Central memory CD8-positive, alpha-beta T cell (primary cell): ENCODE results near the gene DLG1.

Experiments
- ATAC-seq: fragments of 150-1000 bp; cut with Tn5 transposase; replicated peaks from 2 replicates; pipeline ENCODE4 v1.10.0; 2022; ENCODE audit warnings: mild to moderate bottlenecking, moderate FRiP score, moderate number of reproducible peaks; ENCODE audit not compliant: poor library complexity, severe bottlenecking; ENCODE audit errors: extremely low read depth
- DNase-seq, 2 donors: peaks; one replicate each; pipeline ENCODE4 v3.0.0; 2021; ENCODE audit warnings: low spot score in 2 of 2
- H3K27ac Mint-ChIP-seq: one replicate; pipeline ENCODE4 v1.8.0; 2022; ENCODE audit warnings: low read depth, mild to moderate bottlenecking, moderate library complexity, mixed read lengths
- H3K27me3 Mint-ChIP-seq: one replicate; pipeline ENCODE4 v1.8.0; 2022; ENCODE audit warnings: mixed read lengths
- H3K36me3 Mint-ChIP-seq: one replicate; pipeline ENCODE4 v1.8.0; 2022; ENCODE audit warnings: mild to moderate bottlenecking, moderate library complexity, mixed read lengths; ENCODE audit not compliant: insufficient read depth
- H3K4me1 Mint-ChIP-seq: one replicate; pipeline ENCODE4 v1.8.0; 2022; ENCODE audit warnings: mixed read lengths
- H3K4me3 Mint-ChIP-seq: one replicate; pipeline ENCODE4 v1.8.0; 2022; ENCODE audit warnings: mild to moderate bottlenecking, moderate library complexity, mixed read lengths
- H3K9me3 Mint-ChIP-seq: one replicate; pipeline ENCODE4 v1.8.0; 2022; ENCODE audit warnings: mixed read lengths

The DLG1 gene

DNA sequence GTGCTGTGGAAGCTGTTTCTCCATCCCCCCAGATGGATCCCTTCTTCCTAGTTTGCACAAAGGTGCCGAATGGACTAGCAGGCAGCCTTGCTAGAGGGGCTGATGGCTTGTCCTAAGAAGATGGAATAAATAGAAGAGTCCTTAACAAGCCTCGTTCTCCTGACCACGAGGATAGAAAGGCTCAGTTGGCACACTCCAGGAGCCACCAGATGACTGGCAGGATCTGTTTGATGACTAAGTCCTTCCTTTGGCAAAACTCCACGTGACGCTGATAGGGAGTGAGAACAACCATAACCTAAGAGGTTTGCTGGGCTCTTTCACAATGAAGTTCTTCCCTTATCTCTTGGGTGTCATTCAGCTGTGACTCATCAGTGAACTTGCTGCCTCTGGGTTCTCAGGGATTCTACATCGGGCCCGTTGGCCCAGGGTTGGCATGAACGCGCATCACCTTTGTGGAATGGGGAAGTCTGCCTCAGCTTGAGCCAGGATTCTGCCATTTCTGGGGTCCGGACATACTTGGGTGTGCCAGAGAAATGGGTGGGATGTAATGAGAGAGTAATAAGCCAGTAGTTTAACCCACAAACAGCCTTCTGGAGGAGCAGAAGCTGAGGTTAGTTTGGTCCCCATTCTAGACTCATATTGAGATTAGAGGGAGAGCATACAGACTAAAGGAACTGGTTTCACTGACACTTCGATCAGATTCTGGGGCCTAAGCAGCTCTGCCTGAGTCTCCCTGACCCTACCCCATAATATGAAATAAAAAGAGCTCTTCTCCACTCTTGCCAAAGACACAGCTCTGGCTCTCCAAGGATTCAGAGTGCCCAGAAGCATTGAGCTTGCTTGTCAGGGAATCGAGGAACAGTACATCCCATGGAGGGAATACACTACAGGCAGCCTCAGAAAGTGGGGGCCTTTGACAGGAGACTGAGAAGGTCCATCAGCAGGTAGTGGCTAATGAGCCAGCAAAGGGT lies 266.8 kb downstream of the DLG1 start:
- Mint-ChIP-seq H3K27me3 (no peaks in the 10 kb centered on the region), H3K27ac (no peak overlapping the region), H3K36me3 (peaks cover 3% of the 10 kb centered on the region), H3K4me3 (peak overlapping the region; percentile 31), H3K4me1 (no peaks in the 10 kb centered on the region), H3K9me3 (no peaks in the 10 kb centered on the region)
- DNase-seq (no peak), ATAC-seq (no peak)

DNA sequence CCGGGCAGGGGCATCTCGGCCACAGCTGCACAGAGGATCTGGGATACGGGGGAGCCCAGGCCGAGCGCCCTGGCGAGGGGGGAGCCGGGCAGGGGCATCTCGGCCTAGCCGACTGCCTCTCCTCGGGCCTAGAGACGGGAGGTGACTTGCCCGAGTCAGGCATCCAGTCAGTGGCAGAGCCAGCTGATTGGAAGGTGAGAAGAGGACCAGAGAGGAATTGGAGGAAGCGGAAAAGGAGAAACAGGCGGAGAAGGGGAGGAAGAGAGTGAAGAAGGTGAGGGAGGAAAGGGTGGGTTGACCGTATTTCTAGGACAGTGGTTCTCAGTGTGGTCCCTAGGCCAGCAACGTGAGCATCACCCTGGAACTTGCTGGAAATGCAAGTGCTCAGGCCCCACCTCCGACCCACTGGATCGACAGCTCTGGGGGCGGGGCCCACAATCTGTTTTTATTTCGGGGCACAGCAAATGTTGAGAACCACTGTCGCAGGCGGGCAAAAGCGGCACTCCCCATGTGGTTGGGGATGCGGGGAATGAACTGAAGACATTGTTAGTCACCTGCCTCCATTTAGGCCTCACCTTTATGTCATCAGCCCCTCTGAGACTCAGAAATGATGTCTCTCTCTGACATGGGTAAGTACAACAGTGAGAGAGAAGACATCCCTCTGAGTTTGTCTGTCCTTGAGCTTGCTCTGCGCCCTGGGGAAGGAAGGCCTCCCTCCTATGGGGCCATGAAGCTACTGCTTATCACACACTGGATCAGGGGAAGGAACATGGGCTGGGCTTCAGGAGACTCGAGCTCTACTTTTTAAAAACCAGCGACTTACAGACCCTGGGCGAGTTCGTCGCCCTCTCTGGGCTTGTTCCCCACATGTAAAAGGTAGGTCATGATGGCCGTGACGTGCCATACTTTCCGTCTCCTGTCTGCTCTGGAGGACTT lies 267.8 kb downstream of the DLG1 start:
- H3K4me3 Mint-ChIP-seq, result peak overlapping the region; percentile 31
- ATAC-seq (no peak), DNase-seq (no peak)
- H3K36me3 Mint-ChIP-seq, result peaks cover 3% of the 10 kb centered on the region
- no peak overlapping the region for H3K27ac Mint-ChIP-seq
- no peaks in the 10 kb centered on the region for H3K4me1 Mint-ChIP-seq
- H3K9me3 Mint-ChIP-seq, result no peaks in the 10 kb centered on the region
- H3K27me3 Mint-ChIP-seq, result no peaks in the 10 kb centered on the region

DNA sequence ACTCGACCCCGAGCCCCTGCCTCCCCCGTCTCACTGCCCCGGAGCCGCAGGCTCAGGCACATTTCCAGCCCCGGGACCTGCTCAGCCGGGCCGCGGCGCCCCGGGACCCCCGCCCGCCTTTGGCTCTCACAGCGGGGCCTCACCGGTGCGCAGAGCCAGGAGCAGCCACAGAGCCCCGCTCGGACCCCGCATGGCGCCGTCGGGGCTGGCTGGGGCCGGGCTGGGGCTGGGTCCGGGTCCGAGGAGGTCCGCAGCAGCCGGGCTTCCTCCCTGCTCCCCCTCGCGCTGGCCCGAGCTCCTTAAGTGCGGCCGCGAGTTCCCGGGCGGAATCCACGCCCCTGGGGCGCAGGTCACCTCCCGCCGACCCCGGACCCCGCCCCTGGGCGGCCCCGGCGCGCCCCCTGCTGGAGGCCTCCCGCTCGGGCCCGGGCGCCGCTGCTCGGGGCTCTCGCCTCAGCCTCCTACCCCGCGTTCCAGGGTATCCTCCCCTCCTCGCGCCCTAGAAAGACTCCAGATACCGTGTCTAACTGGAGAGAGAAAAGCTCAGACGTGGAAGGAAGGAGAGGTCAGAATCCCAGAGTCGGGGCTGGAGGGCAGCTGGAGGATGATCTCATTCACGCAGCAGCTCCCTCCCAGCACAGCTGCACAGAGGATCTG lies 268.8 kb downstream of the DLG1 start, which contains the start of gene MELTF:
Gene MELTF, minus strand, starts transcription at position 307 of the 657 bp plus-strand sequence. Its CDS starts 115 bp downstream, at position 192.
- no peaks in the 10 kb centered on the region for H3K9me3 Mint-ChIP-seq
- ATAC-seq (peak; percentile 82), DNase-seq (peak; percentile 36 to 60)
- no peaks in the 10 kb centered on the region for H3K36me3 Mint-ChIP-seq
- peak within 1 kb of the TSS; percentile 78 for H3K4me3 Mint-ChIP-seq
- H3K27ac Mint-ChIP-seq, result no peak within 1 kb of the TSS
- no peaks in the 10 kb centered on the region for H3K27me3 Mint-ChIP-seq
- H3K4me1 Mint-ChIP-seq, result no peaks in the 10 kb centered on the region

DNA sequence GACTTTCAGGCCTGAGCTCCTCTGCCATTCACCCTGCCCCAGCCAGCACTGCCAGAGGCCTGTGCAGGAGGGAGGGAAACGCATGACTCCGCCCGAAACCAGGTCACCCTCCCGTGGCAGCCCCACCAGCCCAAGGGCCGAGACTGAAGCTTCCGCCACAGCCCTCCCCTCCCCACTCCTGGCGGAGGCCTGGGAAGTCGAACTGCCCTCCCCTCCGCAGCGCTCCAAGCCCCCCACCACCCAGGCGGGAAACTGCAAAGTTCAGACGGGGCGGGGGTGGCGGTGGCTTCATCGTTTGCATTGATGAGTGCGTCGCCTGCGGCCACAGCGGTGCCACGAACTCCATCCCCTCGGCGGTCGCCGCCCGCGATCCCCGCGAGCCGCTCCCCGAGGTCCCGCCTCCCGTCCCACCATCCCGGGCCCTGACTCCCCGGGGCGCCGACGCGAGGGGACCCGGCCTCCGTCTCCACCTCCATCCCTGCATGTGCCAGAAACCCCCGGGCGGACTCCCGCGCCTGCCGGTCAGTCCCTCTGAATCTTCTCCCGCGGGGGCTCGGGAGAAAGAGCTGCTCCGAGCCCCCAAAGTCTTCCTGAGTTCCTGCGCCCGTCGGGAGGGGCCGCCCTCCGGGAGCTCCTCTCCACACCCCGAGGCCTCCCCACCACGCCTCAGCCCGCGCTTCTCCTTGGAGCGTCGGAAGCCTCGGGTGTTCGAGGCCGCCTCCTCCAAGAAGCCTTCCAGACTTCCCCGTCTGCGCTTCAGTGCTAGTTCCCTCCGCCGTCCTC lies 269.5 kb downstream of the DLG1 start:
- peak overlapping the region; percentile 78 for H3K4me3 Mint-ChIP-seq
- H3K27me3 Mint-ChIP-seq, result no peaks in the 10 kb centered on the region
- H3K27ac Mint-ChIP-seq, result no peak overlapping the region
- H3K36me3 Mint-ChIP-seq, result no peaks in the 10 kb centered on the region
- H3K9me3 Mint-ChIP-seq, result no peaks in the 10 kb centered on the region
- peak; percentile 15 for ATAC-seq
- no peak for DNase-seq
- no peaks in the 10 kb centered on the region for H3K4me1 Mint-ChIP-seq

DNA sequence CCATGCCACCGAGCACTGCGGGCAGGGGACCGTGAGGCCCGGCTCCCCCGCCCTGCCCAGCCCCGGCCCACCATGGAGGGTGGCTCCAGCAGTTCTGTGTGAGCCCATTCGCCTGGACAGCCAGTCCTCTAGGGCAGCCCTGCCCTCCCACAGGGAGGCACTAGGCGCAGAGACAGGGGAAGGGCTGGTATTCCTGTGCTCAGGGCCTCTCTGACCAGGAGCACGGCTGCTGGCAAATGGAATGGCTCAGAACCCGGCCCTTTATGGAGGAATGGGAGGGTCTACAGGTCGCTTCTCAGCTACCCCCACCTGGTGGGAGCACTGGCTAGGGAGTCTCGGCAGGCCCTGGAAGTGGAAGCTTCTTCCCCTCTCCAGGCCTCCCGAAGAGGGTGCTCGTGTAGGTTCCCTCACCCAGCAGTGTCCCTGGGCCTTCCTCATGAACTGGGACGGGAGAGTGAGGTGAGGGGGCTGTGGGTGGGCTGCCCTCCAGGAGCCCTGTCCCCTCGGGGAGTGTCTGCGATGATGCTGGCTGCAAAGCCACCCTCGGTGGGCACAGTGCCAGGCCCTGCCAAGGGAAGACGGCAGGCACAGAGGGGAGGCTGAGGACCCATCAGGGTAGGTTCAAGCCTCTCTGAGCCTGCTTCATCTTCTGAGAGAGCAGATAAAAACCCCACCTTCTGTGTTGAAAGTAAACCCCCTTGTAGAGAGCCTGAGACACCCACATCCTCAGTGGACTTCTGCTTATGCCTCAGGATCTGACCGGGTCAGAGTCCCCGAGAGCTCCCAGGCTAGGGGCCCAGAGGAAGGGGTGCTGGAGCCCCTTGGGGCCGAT lies 270.3 kb downstream of the DLG1 start:
- no peak overlapping the region for H3K27ac Mint-ChIP-seq
- ATAC-seq (no peak), DNase-seq (no peak)
- H3K4me1 Mint-ChIP-seq, result peaks cover 5% of the 10 kb centered on the region
- H3K4me3 Mint-ChIP-seq, result peak overlapping the region; percentile 78
- H3K27me3 Mint-ChIP-seq, result no peaks in the 10 kb centered on the region
- H3K9me3 Mint-ChIP-seq, result no peaks in the 10 kb centered on the region
- peaks cover 3% of the 10 kb centered on the region for H3K36me3 Mint-ChIP-seq

DNA sequence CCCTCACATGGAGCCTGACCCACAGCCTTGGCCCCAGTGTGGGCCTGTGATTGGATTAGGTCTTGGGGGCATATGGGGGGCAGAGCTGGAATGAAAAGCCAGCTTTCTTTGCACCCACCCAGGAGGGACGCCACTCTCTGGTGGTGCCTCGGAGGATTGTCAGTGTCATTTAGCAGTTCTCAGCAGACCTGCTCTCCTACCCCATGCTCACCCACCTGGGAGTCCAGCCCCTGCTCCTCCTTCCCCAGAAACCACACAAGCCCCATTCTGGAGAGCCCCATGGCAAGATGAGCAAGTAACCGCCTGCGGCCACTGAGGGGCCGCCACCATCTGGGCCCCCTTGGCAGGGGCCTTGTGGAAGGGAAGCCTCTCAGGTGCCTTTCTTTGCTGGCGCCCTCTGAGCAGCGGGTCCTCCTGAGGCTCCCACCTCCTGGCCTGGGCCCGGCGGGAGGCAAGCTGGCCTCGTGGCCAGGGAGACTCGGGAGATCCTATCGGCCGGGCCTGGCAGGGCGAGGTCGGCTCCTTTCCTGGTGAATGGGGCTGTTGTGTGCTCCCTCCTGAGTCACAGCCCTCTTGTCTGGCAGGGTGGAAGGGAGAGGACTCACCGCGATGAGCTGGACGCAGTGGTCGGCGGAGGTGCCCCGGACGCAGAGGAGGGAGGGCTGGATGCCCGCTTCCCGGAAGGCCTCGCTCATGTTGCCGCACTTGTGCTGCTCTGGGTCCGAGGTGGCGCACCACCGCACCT lies 271.1 kb downstream of the DLG1 start:
- Mint-ChIP-seq H3K4me1 (peaks cover 6% of the 10 kb centered on the region), H3K27me3 (no peaks in the 10 kb centered on the region), H3K9me3 (no peaks in the 10 kb centered on the region), H3K27ac (no peak overlapping the region), H3K4me3 (no peak overlapping the region), H3K36me3 (peaks cover 3% of the 10 kb centered on the region)
- DNase-seq, result no peak
- no peak for ATAC-seq

DNA sequence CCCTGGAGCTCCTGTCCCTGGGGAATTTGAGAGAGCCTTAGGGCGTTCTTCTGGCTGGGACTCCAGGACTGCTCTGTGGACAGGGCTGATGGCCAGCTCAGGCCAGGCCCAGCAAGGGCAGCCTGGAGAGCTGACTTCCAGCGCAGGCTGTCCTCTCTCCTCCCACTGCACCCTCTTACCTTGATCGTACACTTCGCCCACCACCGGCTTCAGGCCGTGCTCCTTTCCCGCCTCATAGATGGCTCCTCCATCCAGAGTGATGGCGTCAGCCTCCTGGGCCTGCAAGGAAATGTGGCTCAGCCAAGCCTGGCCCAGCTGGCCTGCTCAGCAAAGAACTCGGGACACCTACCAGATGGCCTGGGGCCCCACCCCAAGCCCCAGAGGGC lies 271.9 kb downstream of the DLG1 start:
- Mint-ChIP-seq H3K4me3 (no peak overlapping the region), H3K36me3 (peaks cover 3% of the 10 kb centered on the region), H3K9me3 (no peaks in the 10 kb centered on the region), H3K27ac (no peak overlapping the region), H3K27me3 (no peaks in the 10 kb centered on the region), H3K4me1 (peaks cover 6% of the 10 kb centered on the region)
- no peak for DNase-seq
- ATAC-seq, result no peak

DNA sequence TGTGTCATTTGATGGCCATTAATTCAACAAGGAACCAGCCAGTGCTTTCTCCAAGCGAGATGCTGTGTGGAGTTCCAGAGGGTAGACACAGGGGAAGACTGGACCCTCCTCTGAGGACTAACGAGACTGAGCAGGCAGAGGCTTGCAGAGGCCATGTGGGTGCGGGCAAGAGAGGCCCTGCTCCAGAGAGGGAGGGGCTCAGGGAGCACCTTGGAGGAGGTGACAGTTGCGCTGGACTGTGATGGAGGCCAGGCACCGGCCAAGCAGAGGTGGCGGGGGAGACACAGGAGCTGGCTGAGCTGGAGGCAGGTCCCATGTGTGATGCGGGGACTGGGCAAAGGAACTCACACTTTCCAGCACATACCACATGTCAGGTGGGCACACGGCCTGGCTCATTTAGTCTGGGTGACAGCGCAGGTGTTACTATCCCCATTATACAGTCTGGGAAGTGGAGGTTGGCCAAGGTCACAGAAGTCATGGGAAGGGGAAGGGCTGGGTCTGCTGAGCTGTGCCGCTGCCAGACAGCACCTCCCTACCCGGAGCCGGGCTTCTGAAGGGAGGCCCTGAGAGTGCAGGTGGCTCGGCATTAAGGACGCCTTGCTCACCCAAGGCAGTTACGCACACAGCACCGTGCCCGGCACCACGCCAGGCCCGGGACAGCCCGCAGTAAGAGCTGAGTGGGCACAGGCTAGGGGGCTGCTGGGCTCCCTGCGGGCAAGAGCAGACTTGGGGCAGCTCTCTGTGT lies 272.5 kb downstream of the DLG1 start:
- no peaks in the 10 kb centered on the region for H3K27me3 Mint-ChIP-seq

DNA sequence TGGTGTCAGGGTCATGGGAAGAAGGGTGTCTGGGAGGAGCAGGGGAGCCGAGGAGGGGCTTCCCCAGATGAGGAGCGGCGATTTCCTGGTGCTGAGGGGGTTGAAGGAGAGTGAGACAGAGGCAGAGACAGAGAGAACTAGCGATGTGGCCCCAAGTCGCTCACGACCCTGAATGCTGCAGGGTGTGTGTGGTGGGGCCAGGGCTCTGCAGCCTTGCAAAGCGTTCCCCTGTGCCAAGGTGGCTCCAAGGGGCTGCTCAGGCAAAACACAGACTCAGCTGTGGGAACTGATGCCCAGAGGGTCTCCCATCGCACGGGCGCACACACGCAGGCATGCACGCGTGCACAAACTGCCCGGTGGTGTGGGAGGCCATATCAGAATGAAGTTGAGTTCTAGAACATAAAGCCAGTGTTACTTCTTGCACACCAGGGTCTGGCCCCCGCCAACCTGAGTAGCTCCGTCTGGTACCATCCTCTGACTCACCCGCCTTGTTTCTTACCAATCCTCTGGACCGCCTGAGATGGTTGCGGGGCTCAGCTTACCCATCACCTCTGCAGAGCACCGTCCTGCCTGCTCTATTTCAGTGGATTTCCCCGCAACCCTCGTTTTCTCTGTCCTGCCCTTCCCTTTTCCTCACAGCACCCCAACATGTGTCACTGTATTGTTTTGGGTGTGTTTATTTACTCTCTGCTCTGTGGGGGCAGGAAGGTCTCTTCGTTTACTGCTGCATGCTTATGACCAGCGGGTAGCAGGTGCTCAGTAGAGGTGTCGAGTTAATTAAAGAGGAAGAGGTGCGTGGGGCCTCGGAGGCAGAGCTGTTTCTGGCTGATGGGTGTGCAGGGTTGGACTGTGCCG lies 273.3 kb downstream of the DLG1 start:
- Mint-ChIP-seq H3K27ac (no peak overlapping the region), H3K36me3 (peaks cover 3% of the 10 kb centered on the region), H3K9me3 (no peaks in the 10 kb centered on the region), H3K4me3 (no peak overlapping the region), H3K4me1 (peaks cover 6% of the 10 kb centered on the region), H3K27me3 (no peaks in the 10 kb centered on the region)
- no peak for ATAC-seq
- no peak for DNase-seq

More for the DNA sequence above, 272.5 kb downstream of the DLG1 start:
- H3K36me3 Mint-ChIP-seq, result peaks cover 3% of the 10 kb centered on the region
- no peak overlapping the region for H3K4me3 Mint-ChIP-seq
- no peak for ATAC-seq
- peaks cover 6% of the 10 kb centered on the region for H3K4me1 Mint-ChIP-seq
- no peaks in the 10 kb centered on the region for H3K9me3 Mint-ChIP-seq
- no peak for DNase-seq
- H3K27ac Mint-ChIP-seq, result no peak overlapping the region
